GM12878 (cell line): ENCODE results near the gene GOLIM4.

Experiments
- CBFB ChIP-seq: IDR thresholded peaks from 2 replicates; pipeline ENCODE4 v1.6.1; 2016; ENCODE audit warnings: antibody characterized with exemption, low read depth
- KDM1A ChIP-seq: fragments of 200-600 bp; sonication (generic); IDR thresholded peaks from 2 replicates; pipeline ENCODE4 v1.6.1; 2016; ENCODE audit warnings: borderline replicate concordance
- MAX ChIP-seq: IDR thresholded peaks from 2 replicates; pipeline ENCODE4 v1.6.1; 2012; ENCODE audit warnings: low read depth, low read length, improper control_type of control experiment
- MYC ChIP-seq: IDR thresholded peaks from 2 replicates; pipeline ENCODE4 v1.6.1; 2011; ENCODE audit warnings: mild to moderate bottlenecking, low read length, moderate library complexity, inconsistent platforms; ENCODE audit not compliant: insufficient read depth, insufficient replicate concordance, insufficient read length, severe bottlenecking
- PRDM15 ChIP-seq: fragments of 450-650 bp; formaldehyde crosslinking; IDR thresholded peaks from 2 replicates; pipeline ENCODE4 v1.4.0; 2020; ENCODE audit warnings: mild to moderate bottlenecking, moderate library complexity
- SREBF2 ChIP-seq: IDR thresholded peaks from 2 replicates; pipeline ENCODE4 v1.6.1; 2012; ENCODE audit warnings: mild to moderate bottlenecking, low read length
- SRF ChIP-seq, 2 experiments: IDR thresholded peaks; 2 replicates each; pipeline ENCODE4 v1.6.1; 2011; ENCODE audit warnings: low read depth in 2 of 2, low read length in 2 of 2, mild to moderate bottlenecking in 1 of 2, moderate library complexity in 1 of 2

- TF ChIP-seq SRF (IDR thresholded peaks at IDR 0.05; ENCODE audit: low read depth in 2 of 2, low read length in 2 of 2), result no peak
- no peak for TF ChIP-seq CBFB
- TF ChIP-seq MYC, result no peak
- no peak for TF ChIP-seq KDM1A
- TF ChIP-seq MAX, result no peak
- no peak for TF ChIP-seq SREBF2
- no peak for TF ChIP-seq PRDM15
These were observed 7.5 kb downstream of the GOLIM4 start for GRCh38 chr3:168088106-168088720.
